ENCODE data around the gene SMIM35. TPM values are rescaled to one million over a fixed set of nuclear protein-coding genes. Genes with fewer than 3 reads are reported as not detected.
"Not testable (repeated sequence)": the region's sequence is repeated elsewhere in the genome, so short reads cannot be mapped to it uniquely, and the experiment has no call there.

The SMIM35 gene
- total RNA-seq, 1 donor from 2014 or later, result 0.14 TPM

- H3K4me1 Mint-ChIP-seq, result peaks cover 69% of the 10 kb centered on the region
- H3K4me3 Mint-ChIP-seq, result peak within 1 kb of the TSS; percentile 88
- peak within 1 kb of the TSS; percentile 98 for H3K27ac Mint-ChIP-seq
- peaks cover 6% of the 10 kb centered on the region for H3K9me3 Mint-ChIP-seq
- peaks cover 67% of the 10 kb centered on the region for H3K36me3 Mint-ChIP-seq (ENCODE audit: low read depth)
- peak; percentile 98 for DNase-seq
- H3K27me3 Mint-ChIP-seq, result no peaks in the 10 kb centered on the region
- intact Hi-C loops (cut with micrococcal nuclease), result loop anchor here (1.0 to 5.0 kb wide), 6 partner anchors 12 to 321 kb away; no protein-coding TSS in a partner anchor
Measured at GRCh38 chr11:117985953-117986887, 100.5 kb downstream of the SMIM35 start, which contains the start of gene IL10RA. IL10RA (plus strand) TSS chr11:117986394; CDS start chr11:117986468, 74 bp downstream.

GRCh38 chr11:117984476-117984875, 102.3 kb downstream of the SMIM35 start:
- Mint-ChIP-seq H3K27me3 (no peaks in the 10 kb centered on the region), H3K36me3 (ENCODE audit: low read depth) (peaks cover 59% of the 10 kb centered on the region)
- intact Hi-C loops (cut with micrococcal nuclease), result no loop called here

GRCh38 chr11:117983163-117983475, 103.6 kb downstream of the SMIM35 start:
- H3K27ac Mint-ChIP-seq, result no peak overlapping the region
- no peaks in the 10 kb centered on the region for H3K27me3 Mint-ChIP-seq
- no peak overlapping the region for H3K4me3 Mint-ChIP-seq
- peaks cover 65% of the 10 kb centered on the region for H3K4me1 Mint-ChIP-seq
- peaks cover 6% of the 10 kb centered on the region for H3K9me3 Mint-ChIP-seq
- intact Hi-C loops (cut with micrococcal nuclease), result no loop called here
- peaks cover 47% of the 10 kb centered on the region for H3K36me3 Mint-ChIP-seq (ENCODE audit: low read depth)
- no peak for DNase-seq

More at GRCh38 chr11:117984476-117984875, 102.3 kb downstream of the SMIM35 start:
- peaks cover 71% of the 10 kb centered on the region for H3K4me1 Mint-ChIP-seq
- peaks cover 6% of the 10 kb centered on the region for H3K9me3 Mint-ChIP-seq
- H3K27ac Mint-ChIP-seq, result peak overlapping the region; percentile 98
- H3K4me3 Mint-ChIP-seq, result peak overlapping the region; percentile 88
- no peak for DNase-seq

DNA sequence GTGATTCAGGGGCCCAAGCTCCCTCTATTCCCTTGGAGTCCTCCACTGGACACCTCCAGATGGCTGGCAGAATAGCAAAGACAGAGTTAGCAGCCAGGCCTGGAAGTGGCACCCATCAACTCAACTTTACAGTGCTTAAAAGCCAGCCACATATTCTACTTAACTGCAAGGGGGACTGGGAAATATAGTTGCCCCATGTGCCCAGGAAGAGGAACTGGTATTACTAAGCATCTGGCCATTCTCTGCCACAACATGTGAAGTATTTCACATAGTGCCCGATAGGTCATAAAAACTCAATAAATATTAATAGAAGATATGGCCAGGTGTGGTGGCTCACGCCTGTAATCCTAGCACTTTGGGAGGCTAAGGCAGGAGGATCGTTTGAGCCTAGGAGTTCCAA, 106.0 kb downstream of the SMIM35 start:
- peaks cover 68% of the 10 kb centered on the region for H3K4me1 Mint-ChIP-seq
- intact Hi-C loops (cut with micrococcal nuclease), result no loop called here
- no peaks in the 10 kb centered on the region for H3K27me3 Mint-ChIP-seq
- H3K9me3 Mint-ChIP-seq, result peaks cover 10% of the 10 kb centered on the region
- H3K27ac Mint-ChIP-seq, result peak overlapping the region; percentile 20
- H3K4me3 Mint-ChIP-seq, result no peak overlapping the region
- DNase-seq, result no peak
- H3K36me3 Mint-ChIP-seq (ENCODE audit: low read depth), result peaks cover 49% of the 10 kb centered on the region

DNA sequence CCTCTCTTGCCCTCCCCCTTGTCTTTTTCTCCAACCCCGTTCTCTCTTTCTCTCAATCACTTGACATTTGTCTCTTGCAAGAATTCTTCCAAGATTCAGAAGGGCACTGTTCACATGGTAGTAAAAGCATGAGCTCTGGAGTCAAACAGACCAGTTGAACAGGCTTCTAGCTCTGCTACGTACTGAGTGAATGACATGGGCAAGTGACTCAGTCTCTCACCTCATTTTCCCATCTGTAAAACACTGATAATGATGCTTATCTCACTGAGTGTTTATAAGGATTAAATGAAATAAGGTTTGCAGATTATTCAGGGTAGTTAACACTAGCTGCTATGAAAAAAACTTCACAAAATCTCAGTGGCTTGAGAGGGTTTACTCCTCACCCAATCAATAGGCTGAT, 106.5 kb downstream of the SMIM35 start:
- intact Hi-C loops (cut with micrococcal nuclease), result no loop called here
- Mint-ChIP-seq H3K27me3 (no peaks in the 10 kb centered on the region), H3K27ac (peak overlapping the region; percentile 66), H3K36me3 (ENCODE audit: low read depth) (peaks cover 50% of the 10 kb centered on the region), H3K4me1 (peaks cover 70% of the 10 kb centered on the region), H3K9me3 (peaks cover 10% of the 10 kb centered on the region), H3K4me3 (peak overlapping the region; percentile 1)
- DNase-seq, result no peak

DNA sequence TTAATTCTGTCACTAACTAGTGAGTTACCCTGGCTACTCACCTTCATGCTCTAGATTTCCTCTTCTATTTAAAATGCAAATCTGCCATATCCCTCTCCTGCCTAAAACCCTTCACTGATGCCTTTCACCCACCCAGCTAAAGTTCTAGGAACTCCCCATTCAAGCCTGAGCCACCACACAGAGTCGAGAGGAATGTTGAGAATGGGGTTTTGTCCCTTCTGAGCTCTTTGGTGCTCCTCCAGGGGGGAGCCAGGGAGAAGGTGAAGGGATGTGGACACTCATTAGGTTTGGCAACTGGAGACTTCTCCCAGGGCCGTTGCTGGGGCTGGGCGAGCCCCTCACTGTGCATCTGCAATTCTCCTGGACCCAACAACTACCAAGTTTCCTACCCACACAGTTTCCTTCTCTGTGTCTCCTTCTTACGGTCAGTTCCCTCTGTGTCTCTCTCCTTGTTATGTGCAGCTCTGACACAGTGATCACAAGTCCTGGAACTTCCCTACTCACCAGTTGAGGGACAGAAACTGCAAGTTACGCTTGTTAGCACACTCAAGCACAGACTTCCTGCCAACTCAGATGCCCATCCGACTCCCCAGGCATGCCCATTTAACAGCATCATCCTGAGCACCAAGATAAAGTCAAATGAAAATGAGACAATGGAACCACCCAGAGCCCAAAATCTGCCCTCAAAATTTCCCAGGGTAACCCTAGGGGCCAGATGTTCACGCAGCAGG, 107.1 kb downstream of the SMIM35 start:
- Mint-ChIP-seq H3K4me3 (peak overlapping the region; percentile 13), H3K36me3 (ENCODE audit: low read depth) (peaks cover 44% of the 10 kb centered on the region), H3K9me3 (peaks cover 10% of the 10 kb centered on the region), H3K27me3 (no peaks in the 10 kb centered on the region), H3K27ac (peak overlapping the region; percentile 66), H3K4me1 (peaks cover 67% of the 10 kb centered on the region)
- intact Hi-C loops (cut with micrococcal nuclease), result no loop called here
- peak; percentile 67 for DNase-seq

DNA sequence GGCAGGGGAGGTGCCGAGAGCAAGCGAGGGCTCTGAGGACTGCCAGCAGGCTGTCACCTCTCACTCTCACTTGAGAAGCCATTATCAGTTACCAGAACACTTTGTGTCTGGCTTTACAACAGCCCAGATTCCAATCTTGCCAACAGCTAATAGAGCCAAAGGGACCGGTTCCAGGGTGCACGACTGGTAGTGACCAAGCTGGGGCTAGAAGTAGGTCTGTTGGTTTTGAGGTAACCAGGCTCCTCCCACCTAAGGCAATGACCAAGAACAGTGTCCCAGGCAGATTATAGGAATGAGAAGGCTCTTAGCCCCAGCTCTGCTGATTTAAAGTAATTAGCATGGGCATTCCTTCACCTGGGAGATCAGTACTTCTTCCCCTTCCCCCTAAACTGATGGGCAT, 107.8 kb downstream of the SMIM35 start:
- Mint-ChIP-seq H3K4me3 (no peak overlapping the region), H3K9me3 (peaks cover 12% of the 10 kb centered on the region), H3K27me3 (no peaks in the 10 kb centered on the region), H3K27ac (no peak overlapping the region), H3K36me3 (ENCODE audit: low read depth) (peaks cover 42% of the 10 kb centered on the region), H3K4me1 (peaks cover 67% of the 10 kb centered on the region)
- DNase-seq, result no peak
- intact Hi-C loops (cut with micrococcal nuclease), result no loop called here

DNA sequence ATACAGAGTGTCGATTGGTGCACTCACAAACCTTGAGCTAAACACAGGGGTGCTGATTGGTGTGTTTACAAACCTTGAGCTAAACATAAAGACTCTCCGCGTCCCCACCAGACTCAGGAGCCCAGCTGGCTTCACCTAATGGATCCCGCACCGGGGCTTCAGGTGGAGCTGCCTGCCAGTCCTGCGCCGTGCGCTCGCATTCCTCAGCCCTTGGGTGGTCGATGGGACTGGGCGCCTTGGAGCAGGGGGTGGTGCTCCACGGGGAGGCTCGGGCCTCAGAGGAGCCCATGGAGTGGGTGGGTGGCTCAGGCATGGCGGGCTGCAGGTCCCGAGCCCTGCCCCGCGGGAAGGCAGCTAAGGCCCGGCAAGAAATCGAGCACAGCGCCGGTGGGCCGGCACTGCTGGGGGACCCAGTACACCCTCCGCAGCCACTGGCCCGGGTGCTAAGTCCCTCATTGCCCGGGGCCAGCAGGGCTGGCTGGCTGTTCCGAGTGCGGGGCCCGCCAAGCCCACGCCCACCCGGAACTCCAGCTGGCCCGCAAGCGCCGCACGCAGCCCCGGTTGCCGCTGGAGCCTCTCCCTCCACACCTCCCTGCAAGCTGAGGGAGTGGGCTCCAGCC, 108.4 kb downstream of the SMIM35 start:
- H3K9me3 Mint-ChIP-seq; H3K4me3 Mint-ChIP-seq; H3K27ac Mint-ChIP-seq; H3K27me3 Mint-ChIP-seq; DNase-seq; intact Hi-C loops (cut with micrococcal nuclease): not testable (repeated sequence)
- Mint-ChIP-seq H3K36me3 (ENCODE audit: low read depth) (peaks cover 36% of the 10 kb centered on the region), H3K4me1 (peaks cover 65% of the 10 kb centered on the region)

DNA sequence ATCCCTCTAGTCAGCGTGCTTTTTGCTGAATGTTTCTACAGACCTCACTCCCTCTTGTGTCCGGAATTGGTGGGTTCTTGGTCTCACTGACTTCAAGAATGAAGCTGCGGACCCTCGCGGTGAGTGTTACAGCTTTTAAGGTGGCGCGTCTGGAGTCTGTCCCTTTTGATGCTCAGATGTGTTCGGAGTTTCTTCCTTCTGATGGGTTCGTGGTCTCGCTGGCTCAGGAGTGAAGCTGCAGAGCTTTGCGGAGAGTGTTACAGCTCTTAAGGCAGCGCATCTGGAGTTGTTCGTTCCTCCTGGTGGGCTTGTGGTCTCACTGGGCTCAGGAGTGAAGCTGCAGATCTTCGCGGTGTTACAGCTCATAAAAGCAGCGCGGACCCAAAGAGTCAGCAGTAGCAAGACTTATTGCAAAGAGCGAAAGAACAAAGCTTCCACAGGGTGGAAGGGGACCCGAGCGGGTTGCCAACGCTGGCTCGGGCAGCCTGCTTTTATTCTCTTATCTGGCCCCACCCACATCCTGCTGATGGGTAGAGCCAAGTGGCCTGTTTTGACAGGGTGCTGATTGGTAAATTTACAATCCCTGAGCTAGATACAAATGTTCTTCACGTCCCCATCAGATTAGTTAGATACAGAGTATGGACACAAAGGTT, 109.0 kb downstream of the SMIM35 start:
- intact Hi-C loops (cut with micrococcal nuclease); H3K9me3 Mint-ChIP-seq; H3K27me3 Mint-ChIP-seq; DNase-seq: not testable (repeated sequence)
- Mint-ChIP-seq H3K27ac (peak overlapping the region; percentile 56), H3K4me1 (peaks cover 65% of the 10 kb centered on the region), H3K4me3 (peak overlapping the region; percentile 66), H3K36me3 (ENCODE audit: low read depth) (peaks cover 34% of the 10 kb centered on the region)

GRCh38 chr11:117977029-117977428, 109.7 kb downstream of the SMIM35 start:
- H3K9me3 Mint-ChIP-seq, result peaks cover 6% of the 10 kb centered on the region
- H3K36me3 Mint-ChIP-seq (ENCODE audit: low read depth), result peaks cover 36% of the 10 kb centered on the region
- H3K4me1 Mint-ChIP-seq, result peaks cover 70% of the 10 kb centered on the region
- intact Hi-C loops (cut with micrococcal nuclease), result no loop called here
- peak overlapping the region; percentile 32 for H3K4me3 Mint-ChIP-seq
- H3K27me3 Mint-ChIP-seq, result no peaks in the 10 kb centered on the region
- DNase-seq, result no peak
- H3K27ac Mint-ChIP-seq, result peak overlapping the region; percentile 63

- Mint-ChIP-seq H3K27ac (no peak overlapping the region), H3K36me3 (ENCODE audit: low read depth) (peaks cover 32% of the 10 kb centered on the region), H3K4me1 (peaks cover 71% of the 10 kb centered on the region), H3K9me3 (peaks cover 6% of the 10 kb centered on the region), H3K27me3 (no peaks in the 10 kb centered on the region), H3K4me3 (no peak overlapping the region)
- intact Hi-C loops (cut with micrococcal nuclease), result no loop called here
- no peak for DNase-seq
Measured at GRCh38 chr11:117976445-117976844, 110.3 kb downstream of the SMIM35 start.

- peaks cover 83% of the 10 kb centered on the region for H3K4me1 Mint-ChIP-seq
- peaks cover 6% of the 10 kb centered on the region for H3K9me3 Mint-ChIP-seq
- DNase-seq, result no peak
- H3K4me3 Mint-ChIP-seq, result peak overlapping the region; percentile 21
- H3K27me3 Mint-ChIP-seq, result no peaks in the 10 kb centered on the region
- H3K27ac Mint-ChIP-seq, result peak overlapping the region; percentile 21
- peaks cover 31% of the 10 kb centered on the region for H3K36me3 Mint-ChIP-seq (ENCODE audit: low read depth)
- intact Hi-C loops (cut with micrococcal nuclease), result no loop called here
Measured at GRCh38 chr11:117973503-117973860, 113.3 kb downstream of the SMIM35 start.

Measured in activated CD4-positive, alpha-beta T cell treated with anti-CD3 and anti-CD28 coated beads, Interleukin-2, amount 10 ng/mL, durations not matched to agents 24 days and 14 days (primary cell).